Measurements from ENCODE around the gene IGSF8. TPM values are rescaled to one million over a fixed set of nuclear protein-coding genes. Genes with fewer than 3 reads are reported as not detected.
"Not testable (repeated sequence)": the region's sequence is repeated elsewhere in the genome, so short reads cannot be mapped to it uniquely, and the experiment has no call there.

IGSF8 gene
- total and polyA plus RNA-seq, 12 donors, result 9.7 to 42.9 (median 24.1) TPM

DNA sequence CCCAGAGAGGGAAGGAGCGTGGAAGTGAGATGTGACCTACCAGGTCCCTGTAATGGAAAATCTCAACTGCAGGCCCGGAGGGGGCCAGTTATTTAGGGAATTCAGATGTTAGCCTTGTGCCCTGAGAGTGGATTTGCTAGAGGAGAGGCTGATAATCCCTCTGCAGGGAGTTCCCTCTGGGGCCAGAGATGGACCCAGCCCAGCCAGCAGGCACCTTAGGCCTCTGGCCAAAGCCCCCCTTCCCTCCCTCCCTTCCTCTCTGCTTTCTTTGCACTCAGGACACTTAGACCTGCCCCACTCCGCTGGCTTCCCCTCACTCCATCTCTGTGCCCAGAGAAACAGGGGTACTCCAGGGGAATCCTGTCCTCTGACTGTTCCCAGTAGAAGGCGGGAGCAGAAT is 15.7 kb upstream of the IGSF8 start:
- WGBS, 4 donors, result 82 to 87% (median 85%) methylated on average over 3 to 4 of the region's 4 CpGs
- intact Hi-C loops (cut with DNase I), result no loop called here
- no peaks in the 10 kb centered on the region for H3K9me3 ChIP-seq (replicated peaks in 1 of 3)
- no peaks in the 10 kb centered on the region for H3K36me3 ChIP-seq (replicated peaks in 1 of 2)
- no peaks in the 10 kb centered on the region for H3K4me1 ChIP-seq (replicated peaks in 1 of 2)
- no peaks in the 10 kb centered on the region for H3K27me3 ChIP-seq
- H3K4me3 ChIP-seq, result no peak overlapping the region
- DNase-seq, result no peak
- H3K27ac ChIP-seq, result no peak overlapping the region
- TF ChIP-seq, protein P1, sequence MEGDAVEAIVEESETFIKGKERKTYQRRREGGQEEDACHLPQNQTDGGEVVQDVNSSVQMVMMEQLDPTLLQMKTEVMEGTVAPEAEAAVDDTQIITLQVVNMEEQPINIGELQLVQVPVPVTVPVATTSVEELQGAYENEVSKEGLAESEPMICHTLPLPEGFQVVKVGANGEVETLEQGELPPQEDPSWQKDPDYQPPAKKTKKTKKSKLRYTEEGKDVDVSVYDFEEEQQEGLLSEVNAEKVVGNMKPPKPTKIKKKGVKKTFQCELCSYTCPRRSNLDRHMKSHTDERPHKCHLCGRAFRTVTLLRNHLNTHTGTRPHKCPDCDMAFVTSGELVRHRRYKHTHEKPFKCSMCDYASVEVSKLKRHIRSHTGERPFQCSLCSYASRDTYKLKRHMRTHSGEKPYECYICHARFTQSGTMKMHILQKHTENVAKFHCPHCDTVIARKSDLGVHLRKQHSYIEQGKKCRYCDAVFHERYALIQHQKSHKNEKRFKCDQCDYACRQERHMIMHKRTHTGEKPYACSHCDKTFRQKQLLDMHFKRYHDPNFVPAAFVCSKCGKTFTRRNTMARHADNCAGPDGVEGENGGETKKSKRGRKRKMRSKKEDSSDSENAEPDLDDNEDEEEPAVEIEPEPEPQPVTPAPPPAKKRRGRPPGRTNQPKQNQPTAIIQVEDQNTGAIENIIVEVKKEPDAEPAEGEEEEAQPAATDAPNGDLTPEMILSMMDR (IDR thresholded peaks at IDR 0.05), result no peak
- TF ChIP-seq POLR2A (IDR thresholded peaks at IDR 0.05), result no peak

- no peaks in the 10 kb centered on the region for H3K9me3 ChIP-seq (replicated peaks in 1 of 3)
- no peaks in the 10 kb centered on the region for H3K4me1 ChIP-seq (replicated peaks in 1 of 2)
- intact Hi-C loops (cut with DNase I), result no loop called here
- no peak for DNase-seq
- 82 to 90% (median 86%) methylated on average over 7 to 8 of the region's 8 CpGs for WGBS, 4 donors
- H3K27ac ChIP-seq, result no peak overlapping the region
- no peak overlapping the region for H3K4me3 ChIP-seq
- no peaks in the 10 kb centered on the region for H3K27me3 ChIP-seq
- H3K36me3 ChIP-seq (replicated peaks in 1 of 2), result no peaks in the 10 kb centered on the region
- TF ChIP-seq, protein P1 (IDR thresholded peaks at IDR 0.05), result no peak
- TF ChIP-seq POLR2A (IDR thresholded peaks at IDR 0.05), result no peak
These were observed 15.0 kb upstream of the IGSF8 start for GRCh38 chr1:160113407-160113806.

GRCh38 chr1:160112357-160112756 is 13.9 kb upstream of the IGSF8 start:
- WGBS, 4 donors, result 75 to 82% (median 79%) methylated on average over 2 to 12 of the region's 12 CpGs
- Histone ChIP-seq H3K36me3 (replicated peaks in 1 of 2) (no peaks in the 10 kb centered on the region), H3K4me3 (no peak overlapping the region), H3K27me3 (no peaks in the 10 kb centered on the region), H3K27ac (no peak overlapping the region), H3K4me1 (replicated peaks in 1 of 2) (no peaks in the 10 kb centered on the region), H3K9me3 (replicated peaks in 1 of 3) (no peaks in the 10 kb centered on the region)
- TF ChIP-seq POLR2A (IDR thresholded peaks at IDR 0.05), result no peak
- TF ChIP-seq, protein P1 (IDR thresholded peaks at IDR 0.05), result no peak
- intact Hi-C loops (cut with DNase I), result no loop called here
- DNase-seq, result no peak

- intact Hi-C loops (cut with DNase I); H3K27me3 ChIP-seq; H3K36me3 ChIP-seq (replicated peaks in 1 of 2); H3K9me3 ChIP-seq (replicated peaks in 1 of 3); H3K4me3 ChIP-seq; H3K4me1 ChIP-seq (replicated peaks in 1 of 2); DNase-seq; H3K27ac ChIP-seq: not testable (repeated sequence)
- 87 to 90% (median 89%) methylated on average over 9 to 10 of the region's 10 CpGs for WGBS, 4 donors
These were observed 13.0 kb upstream of the IGSF8 start for GRCh38 chr1:160111462-160111861.

DNA sequence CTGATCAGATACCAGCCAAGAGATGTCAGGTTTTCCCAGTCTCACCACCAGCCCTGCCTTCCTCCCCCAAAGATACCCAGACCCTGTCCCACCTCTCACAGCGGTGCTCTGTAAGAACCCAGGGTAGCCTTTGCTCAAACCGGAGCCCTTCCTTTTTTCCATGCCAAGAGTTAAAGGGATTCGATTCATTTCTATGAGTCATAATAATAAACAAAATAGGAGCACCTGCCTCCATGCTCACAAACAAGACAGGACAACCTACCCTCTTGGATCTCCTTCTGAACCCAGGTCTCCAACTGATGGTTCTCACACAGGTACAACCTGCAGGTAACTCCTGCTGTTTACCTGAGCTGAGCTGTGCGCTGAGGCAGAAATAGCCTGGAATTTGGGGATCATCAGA is 11.3 kb upstream of the IGSF8 start:
- WGBS, 4 donors, result 50 to 59% (median 56%) methylated on average over 4 of the region's 4 CpGs
- Histone ChIP-seq H3K27ac (no peak overlapping the region), H3K4me3 (no peak overlapping the region), H3K27me3 (no peaks in the 10 kb centered on the region), H3K36me3 (replicated peaks in 1 of 2) (no peaks in the 10 kb centered on the region), H3K4me1 (replicated peaks in 1 of 2) (no peaks in the 10 kb centered on the region), H3K9me3 (replicated peaks in 1 of 3) (no peaks in the 10 kb centered on the region)
- TF ChIP-seq, protein P1 (IDR thresholded peaks at IDR 0.05), result no peak
- TF ChIP-seq POLR2A (IDR thresholded peaks at IDR 0.05), result no peak
- intact Hi-C loops (cut with DNase I), result loop anchor here in 1 of 2 donors (10.0 kb wide), 1 partner anchor 145 kb away; no protein-coding TSS in a partner anchor
- DNase-seq, result no peak
